GM19099 (cell line): Measurements from ENCODE around the gene MED14.

Experiments
- POLR2A ChIP-seq: IDR thresholded peaks from 3 replicates; pipeline ENCODE4 v1.6.1; 2011; ENCODE audit warnings: low read depth; ENCODE audit not compliant: insufficient read length; ENCODE audit errors: extremely low read depth

The MED14 gene

GRCh38 chrX:40746521-40746920, 11.2 kb upstream of the MED14 start:
- TF ChIP-seq POLR2A, result no peak

GRCh38 chrX:40736170-40736505, 796 bp upstream of the MED14 start:
- TF ChIP-seq POLR2A, result no peak

GRCh38 chrX:40734971-40735324, 394 bp downstream of the MED14 start:
- no peak for TF ChIP-seq POLR2A

- no peak for TF ChIP-seq POLR2A
Observed at GRCh38 chrX:40733706-40734105, 1.6 kb downstream of the MED14 start.

- TF ChIP-seq POLR2A, result no peak
Observed at GRCh38 chrX:40729598-40730584, 5.5 kb downstream of the MED14 start.

- TF ChIP-seq POLR2A, result no peak
Observed at GRCh38 chrX:40727581-40728252, 7.6 kb downstream of the MED14 start.

GRCh38 chrX:40727093-40727492, 8.2 kb downstream of the MED14 start:
- no peak for TF ChIP-seq POLR2A

GRCh38 chrX:40722930-40723329, 12.4 kb downstream of the MED14 start:
- no peak for TF ChIP-seq POLR2A

- no peak for TF ChIP-seq POLR2A
Observed at GRCh38 chrX:40721489-40722106, 13.7 kb downstream of the MED14 start.

- TF ChIP-seq POLR2A, result no peak
Observed at GRCh38 chrX:40720792-40721191, 14.6 kb downstream of the MED14 start.

GRCh38 chrX:40720339-40720738, 15.0 kb downstream of the MED14 start:
- no peak for TF ChIP-seq POLR2A

GRCh38 chrX:40719731-40720130, 15.6 kb downstream of the MED14 start:
- TF ChIP-seq POLR2A, result no peak

GRCh38 chrX:40719218-40719617, 16.1 kb downstream of the MED14 start:
- no peak for TF ChIP-seq POLR2A

- no peak for TF ChIP-seq POLR2A
Observed at GRCh38 chrX:40709395-40709794, 25.9 kb downstream of the MED14 start.

- no peak for TF ChIP-seq POLR2A
Observed at GRCh38 chrX:40705658-40706312, 29.6 kb downstream of the MED14 start.

- TF ChIP-seq POLR2A, result no peak
Observed at GRCh38 chrX:40700640-40701342, 34.6 kb downstream of the MED14 start.
